T-helper 22 cell (primary cell): Measurements from ENCODE around the gene PRDX2.
A peak's percentile ranks its signal among the peaks of the same experiment; 100 is the strongest.

Experiments
- DNase-seq: peaks from one replicate; pipeline ENCODE4 v3.0.0-alpha.2; 2020; ENCODE audit warnings: low read depth

PRDX2 gene

GRCh38 chr19:12779162-12779993 is 22.2 kb downstream of the PRDX2 start:
- no peak for DNase-seq

DNA sequence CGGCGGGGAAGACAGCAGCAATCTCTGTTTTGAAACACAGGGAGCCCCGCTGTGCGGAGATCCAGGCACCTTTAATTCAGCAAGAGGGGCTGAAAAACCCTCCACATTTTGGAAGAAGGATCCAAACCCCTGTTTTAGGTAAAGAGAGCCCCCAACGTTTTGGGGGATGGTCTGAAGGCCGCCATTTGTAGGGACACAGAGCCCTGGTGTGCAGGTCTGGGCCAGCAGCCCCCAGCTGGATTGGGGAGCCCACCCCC is 22.8 kb downstream of the PRDX2 start:
- DNase-seq, result no peak

DNA sequence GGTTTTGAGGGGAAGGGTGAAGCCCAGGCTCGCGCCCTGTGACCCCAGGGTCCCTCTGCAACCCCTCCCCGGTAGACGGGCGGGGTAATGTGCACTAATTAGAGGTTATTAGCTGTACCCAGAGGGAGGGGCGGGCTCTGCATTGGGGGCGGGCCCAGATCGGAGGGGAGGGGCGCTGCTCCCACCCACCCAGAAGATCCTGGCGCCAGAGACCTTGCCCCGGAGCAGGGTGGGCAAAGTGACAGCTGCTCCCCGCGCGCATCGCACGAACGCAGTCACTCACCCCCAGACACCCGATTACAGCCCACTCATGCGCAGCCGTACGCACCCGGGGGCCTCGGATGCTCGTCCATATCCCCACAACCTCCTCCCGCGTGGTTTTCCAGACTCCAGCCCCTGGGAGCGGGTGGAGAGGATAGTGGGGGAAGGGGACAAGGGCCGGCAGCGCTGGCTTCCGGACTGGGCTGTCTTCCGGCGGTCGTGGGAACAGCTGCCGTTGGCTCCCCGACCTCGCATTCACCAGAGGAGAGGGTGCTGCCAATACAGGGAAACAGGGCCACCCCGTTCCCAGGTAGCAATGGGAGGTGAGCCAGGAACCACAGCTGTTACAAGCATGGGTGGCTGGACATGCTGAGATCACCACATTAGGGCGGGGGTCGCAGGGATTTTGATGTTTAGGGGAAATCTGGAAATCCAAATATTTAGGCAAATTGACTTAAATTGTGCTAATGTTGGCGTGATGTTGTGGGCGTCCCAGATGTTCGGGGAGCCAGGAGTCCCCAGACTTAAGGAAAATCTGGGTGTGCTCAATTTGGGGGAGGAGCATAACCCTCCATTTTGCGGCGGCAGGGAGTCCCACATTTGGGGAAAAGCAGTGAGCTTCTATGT is 23.3 kb downstream of the PRDX2 start:
- DNase-seq, result peak; percentile 47

GRCh38 chr19:12777217-12778016 is 24.2 kb downstream of the PRDX2 start:
- peak; percentile 56 for DNase-seq

DNA sequence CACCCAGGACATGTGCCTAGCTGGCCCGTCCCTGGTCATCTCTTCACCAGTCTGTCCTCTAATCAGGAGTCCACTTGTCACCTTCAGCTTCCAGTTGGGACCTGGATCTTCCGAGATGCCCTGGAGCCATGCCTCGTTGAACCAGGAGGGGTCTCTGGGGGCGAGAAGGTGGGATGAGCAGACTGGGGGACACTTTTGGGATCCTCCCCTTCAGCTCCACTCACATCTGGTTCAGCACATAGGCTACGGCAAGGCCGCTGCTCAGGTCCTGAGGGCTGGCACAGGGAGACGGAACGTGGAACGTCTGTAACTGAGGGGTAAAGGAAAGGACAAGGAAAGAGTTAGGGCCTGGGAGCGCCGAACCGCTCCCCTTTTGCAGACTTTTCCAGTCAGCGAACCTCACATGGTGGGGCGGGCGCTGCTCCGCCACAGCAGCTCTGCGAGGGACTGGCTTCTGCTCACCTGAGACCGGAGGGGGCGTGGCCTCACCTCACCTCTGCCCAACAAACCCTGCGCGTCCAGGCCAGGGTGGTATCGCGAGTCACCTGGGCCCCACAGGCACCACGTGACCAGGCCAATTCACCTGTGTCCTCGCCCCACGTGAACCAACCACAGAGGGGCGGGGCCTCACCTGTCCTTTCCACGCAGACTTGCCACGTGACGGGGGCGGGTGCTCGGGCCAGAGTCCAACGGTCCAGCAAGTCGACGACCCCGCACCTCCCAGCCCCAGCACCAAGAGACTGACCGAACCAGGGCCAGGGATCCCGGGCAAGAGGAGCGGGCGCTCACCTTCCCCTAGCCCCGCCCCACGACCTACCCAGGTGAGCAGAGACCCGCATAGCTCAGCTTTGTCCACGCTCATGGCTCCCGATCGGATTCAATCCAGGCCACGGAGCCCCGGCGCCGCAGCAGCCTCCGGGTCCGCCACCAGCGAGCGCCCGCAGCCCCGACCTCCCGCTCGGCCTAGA is 26.7 kb downstream of the PRDX2 start, which contains the start of gene HOOK2:
HOOK2 (minus strand) TSS at position 965 of the 968 bp plus-strand sequence; CDS start at position 862, 103 bp downstream.
- peak; percentile 40 for DNase-seq

DNA sequence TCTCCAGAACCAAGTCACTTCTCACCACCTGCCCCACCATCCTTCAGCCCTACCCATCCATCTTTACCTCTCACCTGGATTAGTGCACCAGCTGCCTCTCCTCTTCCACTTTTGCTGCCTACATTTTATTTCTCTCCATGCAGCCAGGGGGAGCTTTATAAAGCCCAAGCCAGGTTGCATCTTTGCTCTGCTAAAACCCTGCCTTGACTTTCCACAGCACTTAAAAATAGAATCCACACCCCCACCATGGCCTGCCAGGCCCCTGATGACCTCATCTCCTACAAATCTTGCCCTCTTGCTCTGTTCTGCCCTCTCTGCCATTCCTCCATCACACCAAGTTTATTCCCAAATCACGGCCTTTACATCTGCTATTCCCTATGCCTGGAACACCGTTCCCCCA is 28.0 kb downstream of the PRDX2 start:
- no peak for DNase-seq

GRCh38 chr19:12772323-12772722 is 29.3 kb downstream of the PRDX2 start:
- DNase-seq, result no peak

- no peak for DNase-seq
Observed at GRCh38 chr19:12770922-12771321, 30.7 kb downstream of the PRDX2 start.

DNA sequence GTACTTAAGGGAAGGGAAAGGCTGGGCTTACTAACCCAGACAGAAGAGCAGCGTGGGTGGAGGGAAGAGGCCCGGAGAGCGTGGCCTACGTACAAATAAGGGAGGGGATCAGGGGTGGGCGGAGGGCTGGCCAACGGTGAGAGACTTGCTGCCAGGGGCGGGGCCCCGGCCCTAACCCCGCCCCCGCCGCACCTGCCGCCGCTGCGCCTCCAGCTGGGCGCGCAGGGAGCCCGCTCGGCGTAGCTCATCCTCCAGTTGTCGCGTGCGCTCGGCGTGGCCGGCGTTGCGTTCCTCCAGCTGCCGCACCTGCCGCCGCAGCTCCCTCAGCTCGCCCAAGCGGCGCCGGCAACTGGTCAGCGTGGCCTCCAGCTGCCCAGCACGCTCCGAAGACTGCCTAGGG is 31.9 kb downstream of the PRDX2 start:
- DNase-seq, result peak; percentile 56

- no peak for DNase-seq
Observed at GRCh38 chr19:12767666-12768065, 33.9 kb downstream of the PRDX2 start.

DNA sequence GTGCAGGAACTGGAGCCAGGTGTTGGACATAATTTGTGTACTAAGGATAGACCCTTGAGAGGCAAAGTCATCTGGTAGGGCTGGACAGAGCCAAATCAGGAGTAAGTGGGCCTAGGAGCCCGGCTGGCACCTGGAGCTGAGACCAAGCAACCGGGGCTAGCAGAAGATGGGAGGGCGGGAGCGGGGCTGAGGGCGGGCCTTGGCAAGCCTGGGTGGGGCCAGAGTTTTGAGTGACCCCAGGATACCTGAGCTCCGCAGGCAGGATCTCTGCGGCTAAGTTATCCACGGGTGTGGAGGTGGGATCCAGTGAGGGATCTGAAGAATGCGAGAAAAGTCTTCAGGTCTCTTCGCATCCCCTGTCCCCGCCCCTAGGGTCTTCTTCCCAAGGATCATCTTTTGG is 34.5 kb downstream of the PRDX2 start:
- no peak for DNase-seq

DNA sequence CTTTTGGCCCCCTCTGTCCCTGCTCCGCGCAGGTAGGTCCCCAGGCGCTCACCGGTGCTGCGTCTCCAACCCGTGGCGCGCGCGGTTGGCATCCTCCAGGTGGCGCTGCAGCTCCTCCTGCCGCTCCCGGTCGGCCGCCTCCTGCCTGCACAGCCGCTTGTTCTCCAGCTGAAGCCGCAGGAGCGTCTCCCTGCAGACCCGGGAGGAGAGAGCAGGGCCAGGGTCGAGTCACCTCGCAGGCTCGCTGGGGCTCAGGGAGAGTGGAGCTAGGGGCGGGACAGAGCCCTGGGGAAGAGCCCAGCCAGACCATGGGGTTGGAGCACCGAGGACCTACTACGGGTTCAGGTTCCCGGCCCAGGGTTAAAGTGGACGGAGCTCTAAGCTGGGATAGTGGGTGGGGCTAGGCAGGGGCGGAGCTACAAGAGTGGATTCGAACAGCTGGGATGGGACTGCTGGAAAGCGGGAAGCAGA is 35.5 kb downstream of the PRDX2 start:
- no peak for DNase-seq

DNA sequence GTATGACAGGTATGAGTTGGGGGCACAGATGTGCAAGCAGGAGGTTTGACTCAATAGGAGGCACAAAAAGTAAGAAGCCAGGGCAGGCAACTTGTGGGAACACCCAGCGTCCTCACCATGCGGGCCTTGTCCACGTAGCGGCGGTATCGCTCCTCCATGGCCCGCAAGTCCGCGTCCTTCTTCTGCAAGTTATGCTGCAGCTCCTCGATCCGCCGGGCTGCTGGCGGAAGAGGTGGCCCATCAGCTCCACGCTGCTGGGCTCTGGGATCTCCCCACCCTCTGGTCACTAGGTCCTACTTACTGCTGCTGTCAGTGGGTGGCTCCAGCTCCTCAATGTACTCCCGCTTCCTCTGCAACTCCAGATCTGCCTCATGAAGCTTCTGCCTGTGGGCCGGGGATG is 36.9 kb downstream of the PRDX2 start:
- DNase-seq, result no peak

DNA sequence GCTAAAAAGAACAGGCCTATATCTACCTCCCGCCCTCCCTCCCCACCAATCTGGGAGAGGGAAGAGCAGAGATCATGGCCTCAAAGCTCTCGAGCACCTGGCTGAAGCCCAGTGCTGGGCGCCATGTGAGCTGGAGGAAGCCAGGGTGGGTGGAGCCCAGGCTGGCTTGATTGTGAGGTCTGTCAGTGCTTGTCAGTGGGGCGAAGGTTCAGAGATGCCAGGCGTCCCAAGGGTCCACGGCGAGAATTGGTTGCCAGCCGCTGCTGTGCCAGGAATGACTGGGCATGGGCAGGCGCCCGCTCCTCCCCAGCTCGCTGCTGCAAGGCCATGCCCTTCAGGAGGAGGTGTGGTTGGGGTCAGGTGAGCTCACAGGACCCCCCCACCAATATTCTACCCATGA is 38.5 kb downstream of the PRDX2 start:
- DNase-seq, result no peak

DNA sequence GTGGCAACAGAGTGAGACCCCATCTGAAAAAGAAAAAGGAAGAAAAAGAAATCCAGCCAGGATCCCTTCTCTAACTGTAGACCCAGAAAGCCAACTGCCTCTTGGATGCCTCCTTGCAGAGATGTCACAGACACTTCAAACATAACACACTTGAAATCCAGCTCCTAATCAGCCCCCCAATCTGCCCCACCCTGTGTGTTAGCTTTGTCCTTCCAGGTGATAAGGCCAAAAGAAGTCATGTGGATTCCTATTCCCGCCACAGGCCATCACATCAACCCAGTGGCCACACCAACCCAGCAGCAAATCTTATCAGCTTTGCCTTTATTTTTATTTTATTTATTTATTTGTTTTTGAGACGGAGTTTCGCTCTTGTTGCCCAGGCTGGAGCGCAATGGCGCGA is 41.9 kb downstream of the PRDX2 start:
- DNase-seq, result no peak

- peak; percentile 36 for DNase-seq
Observed at GRCh38 chr19:12757544-12758274, 43.9 kb downstream of the PRDX2 start.

DNA sequence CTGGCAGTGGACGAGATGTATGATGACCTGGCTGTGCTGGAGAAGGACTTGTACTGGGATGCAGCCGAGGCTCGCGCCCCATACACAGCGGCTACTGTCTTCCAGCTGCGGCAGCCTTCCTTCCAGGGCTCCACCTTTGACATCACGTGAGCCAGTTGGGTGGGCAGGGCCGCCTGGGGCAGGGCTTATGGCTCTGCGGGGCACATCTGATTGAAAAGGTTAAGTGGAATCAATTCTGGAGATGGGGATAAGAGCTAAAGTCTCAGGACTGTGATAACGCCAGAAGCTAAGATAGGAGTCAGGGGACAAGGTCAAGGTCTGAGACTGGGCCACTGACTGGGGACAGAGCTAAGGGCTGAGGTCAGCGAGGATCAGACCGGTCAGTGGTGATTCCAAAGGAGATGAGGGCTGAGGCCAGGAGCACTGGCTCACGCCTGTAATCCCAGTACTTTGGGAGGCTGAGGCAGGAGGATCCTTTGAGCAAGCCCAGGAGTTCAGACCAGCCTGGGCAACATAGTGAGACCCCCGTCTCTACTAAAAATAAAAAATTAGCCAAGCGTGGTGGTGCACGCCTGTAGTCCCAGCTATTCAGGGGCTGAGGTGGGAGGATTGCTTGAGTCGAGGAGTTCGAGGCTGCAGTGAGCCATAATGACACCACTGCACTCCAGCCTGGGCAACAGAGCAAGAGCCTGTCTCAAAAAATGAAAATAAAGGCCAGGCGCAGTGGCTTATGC is 45.3 kb downstream of the PRDX2 start:
- no peak for DNase-seq

DNA sequence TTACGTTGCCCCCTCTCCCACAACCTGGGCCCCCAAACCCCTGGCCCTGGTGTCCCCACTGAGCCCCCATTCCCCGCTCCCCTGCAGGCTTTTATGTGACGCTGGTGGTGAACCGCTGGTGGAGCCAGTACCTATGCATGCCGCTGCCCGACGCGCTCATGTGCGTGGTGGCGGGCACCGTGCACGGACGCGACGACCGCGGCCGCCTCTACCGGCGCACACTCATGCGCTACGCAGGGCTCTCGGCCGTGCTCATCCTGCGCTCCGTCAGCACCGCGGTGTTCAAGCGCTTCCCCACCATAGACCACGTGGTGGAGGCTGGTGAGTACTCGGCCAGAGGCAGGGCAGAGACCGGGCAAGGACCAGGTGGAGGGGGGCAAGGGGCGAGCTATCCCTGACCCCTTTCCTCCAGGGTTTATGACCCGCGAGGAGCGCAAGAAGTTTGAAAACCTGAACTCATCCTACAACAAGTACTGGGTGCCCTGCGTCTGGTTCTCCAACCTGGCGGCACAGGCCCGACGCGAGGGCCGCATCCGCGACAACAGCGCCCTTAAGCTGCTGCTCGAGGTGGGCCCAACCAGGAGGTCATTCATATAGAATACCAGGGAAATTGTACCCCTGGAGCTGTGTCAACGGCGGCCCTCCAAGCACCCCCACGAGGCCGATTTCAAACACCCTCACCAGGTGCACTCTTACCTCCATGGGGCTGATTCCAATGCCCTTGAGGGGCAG is 47.0 kb downstream of the PRDX2 start:
- DNase-seq, result no peak
